GM18507 (cell line): ENCODE data around the gene CEACAM4.
"Not testable (repeated sequence)": the region's sequence is repeated elsewhere in the genome, so short reads cannot be mapped to it uniquely, and the experiment has no call there.

ENCODE experiments used
- DNase-seq: peaks from one replicate; pipeline ENCODE4 v3.0.0; 2011; ENCODE audit warnings: low read depth; ENCODE audit not compliant: insufficient read length; ENCODE audit errors: extremely low spot score
- FAIRE-seq: peaks from 2 replicates; lab custom pipeline; 2011; peaks lifted over from hg19 to GRCh38; lab: Jason Lieb, UNC

Gene CEACAM4

DNA sequence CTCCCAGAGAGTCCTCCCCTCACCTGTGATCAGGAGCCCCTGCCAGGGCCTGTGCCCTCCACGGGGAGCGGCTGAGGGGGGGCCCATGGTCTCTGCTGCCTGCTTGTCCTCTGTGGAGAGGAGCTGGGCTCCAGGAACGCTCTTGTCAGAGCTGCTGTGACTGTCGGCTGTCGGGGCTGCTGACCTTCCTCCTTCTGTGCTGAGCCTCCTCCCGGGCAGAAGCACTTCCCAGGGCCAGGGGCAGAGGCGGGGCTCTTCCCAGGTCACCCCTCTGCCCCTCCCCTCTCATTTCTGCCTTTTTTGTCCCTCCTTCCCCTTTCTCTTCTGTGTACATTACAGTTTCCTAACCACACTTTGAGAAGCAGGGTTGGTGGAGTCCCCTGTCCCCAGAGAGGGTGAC is at the start of gene CEACAM4:
TSS of gene CEACAM4 (minus strand) at position 198 of the 400 bp plus-strand sequence. CDS start at position 87, 111 bp downstream.
- DNase-seq (no peak), FAIRE-seq (no peak)

GRCh38 chr19:41671486-41671885 is 44.6 kb upstream of the CEACAM4 start:
- DNase-seq = no peak
- no peak for FAIRE-seq

GRCh38 chr19:41670755-41671154 is 43.9 kb upstream of the CEACAM4 start:
- no peak for DNase-seq
- no peak for FAIRE-seq

DNA sequence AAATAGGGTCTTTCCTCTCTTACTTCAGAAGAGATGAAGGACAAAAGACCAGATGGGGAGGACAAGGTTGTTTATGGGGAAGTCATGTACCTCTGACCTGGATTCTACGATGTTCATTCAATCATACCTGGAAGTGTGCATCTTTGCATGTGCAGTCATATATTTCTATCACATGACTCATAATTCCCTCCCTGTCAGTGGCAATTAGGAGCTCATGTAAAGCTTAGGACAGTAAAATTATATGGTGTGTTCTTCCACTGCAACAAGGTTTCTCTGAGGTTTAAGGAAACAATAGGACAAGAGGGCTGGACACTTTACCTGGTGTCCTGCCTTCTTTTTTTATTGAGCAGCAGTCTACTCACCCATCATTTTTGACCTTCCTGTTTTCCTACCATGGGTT is 41.4 kb upstream of the CEACAM4 start:
- DNase-seq = no peak
- FAIRE-seq = no peak

DNA sequence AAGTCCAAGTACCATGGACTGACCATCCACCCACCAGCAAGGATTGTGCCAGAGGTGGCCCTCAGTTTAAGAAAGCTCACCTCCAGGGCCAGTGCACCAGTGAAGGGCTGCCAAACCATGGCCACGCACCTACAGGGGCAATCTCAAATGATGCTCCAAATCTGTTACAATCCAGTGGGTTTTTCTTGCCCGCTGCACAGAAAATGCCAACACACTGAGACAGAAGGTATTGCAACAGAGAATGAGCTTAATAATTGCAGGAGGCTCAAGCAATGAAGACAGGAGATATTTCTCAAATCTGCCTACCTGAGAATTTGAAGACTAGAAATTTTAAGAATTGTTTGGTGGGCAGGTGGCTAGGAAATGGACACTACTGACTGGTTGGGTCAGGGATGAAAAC is 39.2 kb upstream of the CEACAM4 start:
- DNase-seq (no peak), FAIRE-seq (no peak)

DNA sequence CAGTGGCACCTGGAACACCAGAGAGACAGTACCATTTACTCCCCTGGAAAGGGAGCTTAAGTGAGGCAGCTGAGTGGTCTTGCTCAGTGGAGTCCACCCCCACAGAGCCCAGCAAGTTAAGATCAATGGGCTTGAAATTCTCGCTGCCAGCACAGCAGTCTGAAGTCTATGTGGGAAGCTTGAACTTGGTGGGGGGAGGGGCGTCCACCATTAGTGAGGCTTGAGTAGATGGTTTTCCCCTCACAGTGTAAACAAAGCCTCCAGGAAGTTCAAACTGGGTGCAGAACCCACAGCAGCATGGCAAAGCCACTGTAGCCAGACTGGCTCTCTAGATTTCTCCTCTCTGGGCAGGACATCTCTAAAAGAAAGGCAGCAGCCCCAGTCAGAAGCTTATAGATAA is 30.3 kb upstream of the CEACAM4 start:
- DNase-seq (no peak), FAIRE-seq (no peak)

DNA sequence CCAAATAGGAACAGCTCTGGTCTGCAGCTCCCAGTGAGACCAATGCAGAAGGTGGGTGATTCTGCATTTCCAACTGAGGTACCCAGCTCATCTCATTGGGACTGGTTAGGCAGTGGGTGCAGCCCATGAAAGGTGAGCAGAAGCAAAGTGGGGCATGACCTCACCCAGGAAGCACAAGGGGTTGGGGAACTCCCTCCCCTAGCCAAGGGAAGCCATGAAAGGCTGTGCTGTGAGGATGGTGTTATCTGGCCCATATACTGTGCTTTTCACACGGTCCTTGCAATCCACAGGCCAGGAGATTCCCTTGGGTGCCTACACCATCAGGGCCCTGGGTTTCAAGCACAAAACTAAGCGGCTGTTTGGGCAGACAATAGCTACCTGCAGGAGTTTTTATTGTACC is 29.9 kb upstream of the CEACAM4 start:
- not testable (repeated sequence) for FAIRE-seq, DNase-seq

GRCh38 chr19:41652250-41652649 is 25.4 kb upstream of the CEACAM4 start:
- DNase-seq = no peak
- no peak for FAIRE-seq

GRCh38 chr19:41649827-41650226 is 23.0 kb upstream of the CEACAM4 start:
- no peak for FAIRE-seq

DNA sequence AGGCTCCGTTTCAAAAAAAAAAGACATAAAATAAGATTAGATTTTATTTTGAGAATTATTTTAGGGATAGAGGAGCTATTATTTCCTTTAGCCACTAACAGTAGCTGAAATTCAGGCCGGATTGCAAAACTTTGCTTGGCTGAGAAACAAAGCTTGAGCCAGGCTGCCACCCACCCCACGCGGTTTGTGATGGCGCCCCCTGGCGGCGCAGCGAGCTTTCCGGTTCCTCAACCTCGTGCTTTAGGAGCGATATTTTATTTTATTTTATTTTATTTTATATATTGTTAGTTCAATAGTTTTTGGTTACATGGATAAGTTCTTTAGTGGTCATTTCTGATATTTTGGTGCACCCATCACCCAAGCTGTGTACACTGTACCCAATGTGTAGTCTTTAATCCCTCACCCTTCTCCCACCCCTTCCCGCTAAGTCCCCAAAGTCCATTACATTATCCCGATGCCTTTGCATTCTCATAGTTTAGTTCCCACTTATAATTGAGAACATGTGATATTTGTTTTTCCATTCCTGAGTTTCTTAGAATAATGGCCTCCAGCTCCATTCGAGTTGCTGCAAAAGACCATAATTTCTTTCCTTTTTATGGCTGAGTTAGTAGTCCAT is 19.8 kb upstream of the CEACAM4 start:
- DNase-seq = no peak
- no peak for FAIRE-seq

More at GRCh38 chr19:41649827-41650226, 23.0 kb upstream of the CEACAM4 start:
- no peak for DNase-seq

GRCh38 chr19:41641879-41642485 is 15.1 kb upstream of the CEACAM4 start:
- DNase-seq = peak; percentile 50
- FAIRE-seq = peak; percentile 87

DNA sequence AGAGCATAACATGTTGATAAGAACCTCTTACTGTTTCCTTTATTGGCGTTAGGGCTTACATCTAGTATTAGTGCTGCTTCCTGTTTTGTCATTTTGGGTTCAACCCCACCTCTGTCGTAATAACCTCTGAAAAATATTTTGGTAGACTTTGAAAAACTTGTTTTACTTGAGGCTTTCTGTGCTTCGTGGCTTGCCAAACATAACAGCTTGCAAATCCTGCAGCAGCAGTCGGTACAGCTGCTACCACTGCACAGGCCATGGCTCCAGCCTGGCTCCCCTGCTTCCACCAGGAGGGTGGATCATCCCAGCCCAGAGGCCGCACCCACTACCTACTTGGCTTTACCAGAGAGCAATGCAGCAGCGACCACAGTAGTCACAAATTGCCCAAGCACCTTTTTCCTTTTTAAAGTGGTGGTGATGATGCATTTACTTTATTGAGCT is 11.8 kb upstream of the CEACAM4 start:
- DNase-seq (no peak), FAIRE-seq (no peak)

- DNase-seq = no peak
- no peak for FAIRE-seq
Observed at GRCh38 chr19:41637484-41637883, 10.6 kb upstream of the CEACAM4 start.

DNA sequence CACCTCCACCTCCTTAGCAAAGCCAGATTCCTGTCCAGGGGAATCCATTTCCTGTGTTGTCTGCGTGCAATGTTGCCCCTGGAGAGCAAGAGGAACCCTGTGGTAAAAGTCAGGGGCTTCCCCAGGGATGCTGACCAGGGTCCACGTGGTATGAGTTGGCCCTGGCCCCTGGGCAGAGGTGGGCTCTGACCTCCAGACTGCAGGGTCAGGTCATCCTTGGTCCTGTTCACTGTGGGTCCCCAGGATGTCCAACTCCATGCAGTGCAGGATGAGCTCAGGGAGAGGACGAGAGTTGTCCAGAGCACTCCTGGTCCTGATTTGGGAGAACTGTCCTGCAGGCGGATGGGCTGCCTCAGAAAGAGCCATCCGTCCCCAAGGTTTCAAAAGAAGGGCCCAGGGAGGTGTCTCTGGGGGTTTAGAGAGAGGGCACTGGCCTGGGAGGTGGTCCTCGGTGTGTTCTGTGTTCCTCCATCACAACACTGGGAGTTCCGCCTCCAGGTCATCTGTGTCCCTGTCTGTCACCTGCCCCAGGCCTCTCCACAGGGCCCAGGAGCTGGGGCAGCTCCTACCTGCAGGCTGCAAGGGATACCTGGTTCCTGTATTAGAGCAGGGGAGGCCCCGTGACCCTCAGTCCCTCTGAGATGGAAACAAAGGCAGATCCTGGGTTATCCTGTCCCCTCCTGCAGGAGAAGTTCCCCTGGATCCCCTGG is 1.2 kb upstream of the CEACAM4 start:
- no peak for DNase-seq
- FAIRE-seq = no peak

DNA sequence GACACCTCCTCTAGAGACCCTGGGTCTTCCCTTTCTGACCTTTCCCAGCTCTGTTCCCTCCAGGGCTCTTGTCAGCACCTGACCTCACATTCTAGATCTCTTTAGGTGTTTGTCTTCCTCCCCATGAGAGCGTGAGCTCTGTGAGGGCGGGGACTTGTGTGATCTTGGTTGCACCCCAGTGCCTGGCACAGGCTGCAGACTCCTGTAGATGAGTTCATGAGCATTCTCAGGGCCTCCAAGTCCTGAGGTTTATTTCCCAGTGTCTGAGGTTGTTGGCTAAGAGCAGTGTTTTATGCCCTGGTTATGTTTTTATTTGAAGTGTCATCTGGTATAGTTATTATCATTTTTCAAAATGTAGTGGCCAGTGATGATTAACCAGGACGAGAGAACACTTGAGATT is 596 bp downstream of the CEACAM4 start:
- FAIRE-seq (no peak), DNase-seq (no peak)

- DNase-seq = no peak
- no peak for FAIRE-seq
Observed at GRCh38 chr19:41624937-41625336, 1.9 kb downstream of the CEACAM4 start.

GRCh38 chr19:41624515-41624914 is 2.4 kb downstream of the CEACAM4 start:
- DNase-seq = no peak
- FAIRE-seq = no peak

- no peak for DNase-seq
- FAIRE-seq = no peak
Observed at GRCh38 chr19:41623360-41623759, 3.5 kb downstream of the CEACAM4 start.

DNA sequence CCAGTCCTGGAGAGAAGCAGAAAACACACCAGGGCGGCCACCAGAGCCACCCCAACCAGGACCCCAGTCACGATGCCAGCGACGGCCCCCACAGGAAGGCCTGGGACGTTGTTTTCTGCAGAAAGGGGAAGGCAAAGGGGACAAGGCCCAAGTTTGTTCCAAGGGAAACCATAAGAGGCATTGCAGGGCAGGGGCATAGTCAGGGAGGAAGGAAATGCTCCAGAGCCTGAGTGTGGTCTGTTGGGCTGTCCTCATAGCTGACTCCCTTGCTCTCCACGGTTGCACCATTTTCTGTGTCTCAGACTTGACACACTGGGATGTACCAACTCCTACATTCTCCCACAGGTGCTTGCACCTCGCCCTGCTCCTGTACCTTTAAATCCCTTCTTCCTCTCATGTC is 5.2 kb downstream of the CEACAM4 start:
- no peak for FAIRE-seq
- no peak for DNase-seq

GRCh38 chr19:41621226-41621625 is 5.6 kb downstream of the CEACAM4 start:
- FAIRE-seq (no peak), DNase-seq (no peak)

GRCh38 chr19:41620171-41620570 is 6.7 kb downstream of the CEACAM4 start:
- no peak for FAIRE-seq
- DNase-seq = no peak
